Liver (tissue), 9 donors: Measurements from ENCODE around the gene ALDH1B1. TPM values are rescaled to one million over a fixed set of nuclear protein-coding genes. Genes with fewer than 3 reads are reported as not detected.

Source experiments
- DNase-seq: peaks from one replicate; pipeline ENCODE4 v3.0.0-alpha.2; 2017; ENCODE audit warnings: low spot score
- H3K27ac ChIP-seq, 2 donors: one replicate each; pipeline ENCODE4 v1.7.0; 2013; ENCODE audit warnings: inconsistent platforms in 2 of 2, low read length in 2 of 2, control low read depth in 1 of 2, low read depth in 1 of 2, mild to moderate bottlenecking in 1 of 2
- H3K27me3 ChIP-seq, 4 donors: one replicate each; pipeline versions ENCODE4 v1.6.1 to v1.7.0; 2013; ENCODE audit warnings: low read length in 3 of 4, inconsistent platforms in 1 of 4, mild to moderate bottlenecking in 1 of 4, moderate library complexity in 1 of 4; ENCODE audit not compliant: control insufficient read depth in 4 of 4, insufficient read depth in 4 of 4
- H3K36me3 ChIP-seq, 4 donors: one replicate each; pipeline versions ENCODE4 v1.6.1 to v1.7.0; 2013; ENCODE audit warnings: low read length in 3 of 4, mild to moderate bottlenecking in 3 of 4, low read depth in 1 of 4, moderate library complexity in 1 of 4; ENCODE audit not compliant: control insufficient read depth in 4 of 4, insufficient read depth in 3 of 4
- H3K4me1 ChIP-seq, 4 donors: one replicate each; pipeline versions ENCODE4 v1.6.1 to v1.7.0; 2013; ENCODE audit warnings: low read length in 3 of 4, mild to moderate bottlenecking in 3 of 4, moderate library complexity in 1 of 4; ENCODE audit not compliant: control insufficient read depth in 4 of 4, insufficient read depth in 4 of 4
- H3K4me3 ChIP-seq, 3 donors: one replicate each; pipeline versions ENCODE4 v1.6.1 to v1.7.0; 2013; ENCODE audit warnings: low read length in 3 of 3, control low read depth in 1 of 3, low read depth in 1 of 3, mild to moderate bottlenecking in 1 of 3
- H3K9ac ChIP-seq, 2 donors: one replicate each; pipeline ENCODE4 v1.7.0; 2013; ENCODE audit warnings: low read length in 2 of 2, mild to moderate bottlenecking in 2 of 2, moderate library complexity in 2 of 2, control low read depth in 1 of 2, low read depth in 1 of 2
- H3K9me3 ChIP-seq, 4 donors: one replicate each; pipeline versions ENCODE4 v1.6.1 to v1.7.0; 2013; ENCODE audit warnings: low read length in 3 of 4; ENCODE audit not compliant: control insufficient read depth in 4 of 4
- ATF3 ChIP-seq: IDR thresholded peaks from 2 replicates; pipeline ENCODE4 v1.6.1; 2016; ENCODE audit warnings: antibody characterized with exemption
- EGR1 ChIP-seq, 2 donors: IDR thresholded peaks; 2 replicates each; pipeline ENCODE4 v1.6.1; 2016 to 2018; ENCODE audit warnings: antibody characterized with exemption in 2 of 2, low read depth in 2 of 2
- FOXA1 ChIP-seq: IDR thresholded peaks from 2 replicates; pipeline ENCODE4 v1.6.1; 2016; ENCODE audit warnings: antibody characterized with exemption
- FOXA2 ChIP-seq: IDR thresholded peaks from 2 replicates; pipeline ENCODE4 v1.6.1; 2016; ENCODE audit warnings: antibody characterized with exemption
- GABPA ChIP-seq, 2 donors: IDR thresholded peaks in 1 of 2; conservative IDR thresholded peaks in 1 of 2; 2 replicates each; pipeline ENCODE4 v1.6.1; 2016; ENCODE audit warnings: antibody characterized with exemption in 2 of 2, mild to moderate bottlenecking in 1 of 2, moderate library complexity in 1 of 2
- HNF4A ChIP-seq, 2 donors: conservative IDR thresholded peaks; 2 replicates each; pipeline ENCODE4 v1.6.1; 2016; ENCODE audit warnings: antibody characterized with exemption in 2 of 2, mild to moderate bottlenecking in 2 of 2
- HNF4G ChIP-seq: IDR thresholded peaks from 2 replicates; pipeline ENCODE4 v1.6.1; 2016; ENCODE audit warnings: antibody characterized with exemption
- JUND ChIP-seq, 2 donors: IDR thresholded peaks; 2 replicates each; pipeline ENCODE4 v1.6.1; 2016; ENCODE audit warnings: antibody characterized with exemption in 2 of 2
- MAX ChIP-seq: IDR thresholded peaks from 2 replicates; pipeline ENCODE4 v1.6.1; 2016; ENCODE audit warnings: antibody characterized with exemption
- NR2F2 ChIP-seq: IDR thresholded peaks from 2 replicates; pipeline ENCODE4 v1.6.1; 2016; ENCODE audit warnings: antibody characterized with exemption
- RAD21 ChIP-seq, 2 donors: IDR thresholded peaks; 2 replicates each; pipeline ENCODE4 v1.6.1; 2016; ENCODE audit warnings: antibody characterized with exemption in 2 of 2, mild to moderate bottlenecking in 2 of 2
- REST ChIP-seq: IDR thresholded peaks from 2 replicates; pipeline ENCODE4 v1.6.1; 2016; ENCODE audit warnings: antibody characterized with exemption, mild to moderate bottlenecking
- RXRA ChIP-seq, 2 donors: IDR thresholded peaks; 2 replicates each; pipeline ENCODE4 v1.6.1; 2017 to 2018; ENCODE audit warnings: antibody characterized with exemption in 2 of 2, mild to moderate bottlenecking in 1 of 2
- SP1 ChIP-seq: IDR thresholded peaks from 2 replicates; pipeline ENCODE4 v1.6.1; 2018; ENCODE audit warnings: antibody characterized with exemption, mild to moderate bottlenecking
- TAF1 ChIP-seq: conservative IDR thresholded peaks from 2 replicates; pipeline ENCODE4 v1.6.1; 2016; ENCODE audit warnings: antibody characterized with exemption, mild to moderate bottlenecking
- YY1 ChIP-seq: IDR thresholded peaks from 2 replicates; pipeline ENCODE4 v1.6.1; 2016; ENCODE audit warnings: antibody characterized with exemption, mild to moderate bottlenecking
- WGBS: extraction: QIAGEN DNeasy Blood & Tissue Kit; methylation state at CpG from one replicate; pipeline ENCODE4 v1.1.7; 2013; 5-methylcytosine and 5-hydroxymethylcytosine counted together
- polyA plus RNA-seq, 2 donors: library from polyadenylated mRNA; stranded (reverse) in 1 of 2; unstranded in 1 of 2; fragments of 200-250 nt in 1 of 2; fragments of >200 nt in 1 of 2; fragmentation: Nextera tagmentation in 1 of 2; extraction: Ambion mirVana in 1 of 2; gene quantifications; one replicate each; pipeline versions ENCODE4 v1.2.1 to v1.2.3, GENCODE V29; 2013 to 2015
- total RNA-seq, 2 donors: library from RNA; depleted of rRNA; stranded (reverse); fragments of >200 nt; gene quantifications; one replicate each; pipeline ENCODE4 v1.2.3, GENCODE V29; 2014
- TF ChIP-seq, protein P1 (sequence below): fragments of 150-350 bp; IDR thresholded peaks from 2 replicates; pipeline ENCODE4 v1.5.1; 2017; ENCODE audit warnings: improper control_type of control experiment, low read depth, low read length; ENCODE audit not compliant: missing input control
- TF ChIP-seq, protein P2 (sequence below): IDR thresholded peaks from 2 replicates; pipeline ENCODE4 v1.6.1; 2016; ENCODE audit warnings: antibody characterized with exemption
- donor health status: healthy.
- donor health status: healthy.
- donor health status: healthy.
- donor health status: healthy.
- donor health status: healthy.

ALDH1B1 gene
- total and polyA plus RNA-seq, 4 donors: 18.9 to 73.9 (median 52.6) TPM

- Histone ChIP-seq H3K27me3 (no peaks in the 10 kb centered on the region), H3K36me3 (no peaks in the 10 kb centered on the region), H3K27ac (no peak overlapping the region), H3K4me1 (no peaks in the 10 kb centered on the region), H3K9me3 (no peaks in the 10 kb centered on the region), H3K4me3 (no peak overlapping the region), H3K9ac (no peak overlapping the region)
- WGBS: 92% methylated on average over 12 of the region's 12 CpGs
- TF ChIP-seq HNF4A (conservative IDR thresholded peaks at IDR 0.05) (no peak), EGR1 (IDR thresholded peaks at IDR 0.05; ENCODE audit: low read depth in 2 of 2) (no peak), ATF3 (no peak), NR2F2 (no peak), FOXA1 (no peak), SP1 (no peak), RAD21 (IDR thresholded peaks at IDR 0.05) (no peak), RXRA (IDR thresholded peaks at IDR 0.05) (no peak), TAF1 (no peak), MAX (no peak), GABPA (IDR thresholded peaks at IDR 0.05 in 1 of 2, conservative IDR thresholded peaks at IDR 0.05 in 1 of 2) (no peak), FOXA2 (no peak), JUND (IDR thresholded peaks at IDR 0.05) (no peak), REST (no peak), HNF4G (no peak), YY1 (no peak)
- TF ChIP-seq, protein P1, sequence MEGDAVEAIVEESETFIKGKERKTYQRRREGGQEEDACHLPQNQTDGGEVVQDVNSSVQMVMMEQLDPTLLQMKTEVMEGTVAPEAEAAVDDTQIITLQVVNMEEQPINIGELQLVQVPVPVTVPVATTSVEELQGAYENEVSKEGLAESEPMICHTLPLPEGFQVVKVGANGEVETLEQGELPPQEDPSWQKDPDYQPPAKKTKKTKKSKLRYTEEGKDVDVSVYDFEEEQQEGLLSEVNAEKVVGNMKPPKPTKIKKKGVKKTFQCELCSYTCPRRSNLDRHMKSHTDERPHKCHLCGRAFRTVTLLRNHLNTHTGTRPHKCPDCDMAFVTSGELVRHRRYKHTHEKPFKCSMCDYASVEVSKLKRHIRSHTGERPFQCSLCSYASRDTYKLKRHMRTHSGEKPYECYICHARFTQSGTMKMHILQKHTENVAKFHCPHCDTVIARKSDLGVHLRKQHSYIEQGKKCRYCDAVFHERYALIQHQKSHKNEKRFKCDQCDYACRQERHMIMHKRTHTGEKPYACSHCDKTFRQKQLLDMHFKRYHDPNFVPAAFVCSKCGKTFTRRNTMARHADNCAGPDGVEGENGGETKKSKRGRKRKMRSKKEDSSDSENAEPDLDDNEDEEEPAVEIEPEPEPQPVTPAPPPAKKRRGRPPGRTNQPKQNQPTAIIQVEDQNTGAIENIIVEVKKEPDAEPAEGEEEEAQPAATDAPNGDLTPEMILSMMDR: no peak
- TF ChIP-seq, protein P2, sequence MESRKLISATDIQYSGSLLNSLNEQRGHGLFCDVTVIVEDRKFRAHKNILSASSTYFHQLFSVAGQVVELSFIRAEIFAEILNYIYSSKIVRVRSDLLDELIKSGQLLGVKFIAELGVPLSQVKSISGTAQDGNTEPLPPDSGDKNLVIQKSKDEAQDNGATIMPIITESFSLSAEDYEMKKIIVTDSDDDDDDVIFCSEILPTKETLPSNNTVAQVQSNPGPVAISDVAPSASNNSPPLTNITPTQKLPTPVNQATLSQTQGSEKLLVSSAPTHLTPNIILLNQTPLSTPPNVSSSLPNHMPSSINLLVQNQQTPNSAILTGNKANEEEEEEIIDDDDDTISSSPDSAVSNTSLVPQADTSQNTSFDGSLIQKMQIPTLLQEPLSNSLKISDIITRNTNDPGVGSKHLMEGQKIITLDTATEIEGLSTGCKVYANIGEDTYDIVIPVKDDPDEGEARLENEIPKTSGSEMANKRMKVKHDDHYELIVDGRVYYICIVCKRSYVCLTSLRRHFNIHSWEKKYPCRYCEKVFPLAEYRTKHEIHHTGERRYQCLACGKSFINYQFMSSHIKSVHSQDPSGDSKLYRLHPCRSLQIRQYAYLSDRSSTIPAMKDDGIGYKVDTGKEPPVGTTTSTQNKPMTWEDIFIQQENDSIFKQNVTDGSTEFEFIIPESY: no peak
- DNase-seq: no peak
Measured at GRCh38 chr9:38352530-38353328, 39.8 kb upstream of the ALDH1B1 start.
